Aorta (tissue), 5 donors: ENCODE data around the gene PEAR1. TPM values are rescaled to one million over a fixed set of nuclear protein-coding genes. Genes with fewer than 3 reads are reported as not detected.

Experiments used
- ATAC-seq: fragments of 200-7000 bp; cut with Tn5 transposase; one replicate; pipeline ENCODE4 v1.9.1; 2022; ENCODE audit warnings: moderate library complexity; ENCODE audit not compliant: low FRiP score
- DNase-seq, 2 donors: peaks; one replicate each; pipeline ENCODE4 v3.0.0-alpha.2; 2020
- H3K27ac ChIP-seq, 2 donors: one replicate each; pipeline ENCODE4 v1.5.1; 2013; ENCODE audit warnings: low read length in 2 of 2, mild to moderate bottlenecking in 2 of 2, moderate library complexity in 2 of 2, control low read depth in 1 of 2, inconsistent platforms in 1 of 2, low read depth in 1 of 2
- H3K27me3 ChIP-seq, 2 donors: one replicate each; pipeline ENCODE4 v1.6.1; 2013; ENCODE audit warnings: control low read depth in 1 of 2, low read length in 1 of 2, mild to moderate bottlenecking in 1 of 2, moderate library complexity in 1 of 2; ENCODE audit not compliant: insufficient read depth in 2 of 2, control insufficient read depth in 1 of 2
- H3K36me3 ChIP-seq, 2 donors: one replicate each; pipeline ENCODE4 v1.6.1; 2013; ENCODE audit warnings: control low read depth in 1 of 2, low read length in 1 of 2, mild to moderate bottlenecking in 1 of 2; ENCODE audit not compliant: insufficient read depth in 2 of 2, control insufficient read depth in 1 of 2
- H3K4me1 ChIP-seq, 2 donors: one replicate each; pipeline ENCODE4 v1.6.1; 2013; ENCODE audit warnings: low read length in 2 of 2, control low read depth in 1 of 2, mild to moderate bottlenecking in 1 of 2, moderate library complexity in 1 of 2; ENCODE audit not compliant: insufficient read depth in 2 of 2, control insufficient read depth in 1 of 2
- H3K4me3 ChIP-seq, 2 donors: one replicate each; pipeline ENCODE4 v1.5.1; 2013; ENCODE audit warnings: low read length in 2 of 2, control low read depth in 1 of 2, mild to moderate bottlenecking in 1 of 2
- H3K9me3 ChIP-seq: one replicate; pipeline ENCODE4 v1.6.1; 2013; ENCODE audit warnings: mild to moderate bottlenecking, low read length; ENCODE audit not compliant: control insufficient read depth
- WGBS, 2 donors: extraction: QIAGEN DNeasy Blood & Tissue Kit; methylation state at CpG; one replicate each; pipeline ENCODE4 v1.1.7; 2013; 5-methylcytosine and 5-hydroxymethylcytosine counted together
- intact Hi-C, 2 donors: fragments of 100-400 bp; cut with DNase I; formaldehyde crosslinking; loops; one replicate each; pipeline versions ENCODE4 v1.14.2 to v1.15.0; 2022
- polyA plus RNA-seq, 2 donors: library from polyadenylated mRNA; stranded (reverse); fragments of 200-250 nt; gene quantifications; one replicate each; pipeline ENCODE4 v1.2.3, GENCODE V29; 2013
- total RNA-seq, 2 donors: library from RNA; stranded (reverse); fragmentation: NEBNext Ultra II Directional; extraction: Animal tissue kit (Norgen Biotek cat#: 25700); gene quantifications; one replicate each; pipeline ENCODE4 v1.2.1, GENCODE V29; 2021
- donor health status: healthy with polysubstance abuse.
- donor health status: Bipolar disorder and iron deficiency.
- donor health status: DM: no; HTN: no; CAD: no.
- donor health status: DM: no; HTN: no; CAD: no.
- donor health status: DM: yes; HTN: yes; CAD: no.

PEAR1 gene
- total and polyA plus RNA-seq, 4 donors: 5.6 to 46.6 (median 25.1) TPM

DNA sequence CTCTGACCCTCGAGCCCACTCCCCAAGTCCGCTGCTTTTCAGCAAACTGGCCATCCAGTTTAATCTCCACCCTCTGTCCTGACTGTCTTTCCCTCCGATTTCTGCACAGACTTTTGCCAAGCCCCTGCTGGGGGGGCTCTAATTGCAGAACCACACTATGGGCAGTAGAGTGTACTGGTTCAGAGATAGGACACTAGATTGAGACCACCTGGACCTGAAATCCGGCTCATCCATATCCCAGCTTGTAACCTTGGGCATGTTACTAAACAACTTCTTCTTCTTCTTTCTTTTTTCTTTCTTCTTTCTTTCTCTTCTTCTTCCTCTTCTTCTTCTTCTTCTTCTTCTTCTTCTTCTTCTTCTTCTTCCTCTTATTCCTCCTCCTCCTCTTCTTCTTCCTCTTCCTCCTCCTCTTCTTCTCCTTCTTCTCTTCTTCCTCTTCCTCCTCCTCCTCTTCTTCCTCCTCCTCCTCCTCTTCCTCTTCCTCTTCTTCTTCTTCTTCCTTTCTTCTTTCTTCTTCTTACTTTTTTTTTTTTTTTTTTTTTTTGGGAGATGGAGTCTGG lies 34.6 kb downstream of the PEAR1 start:
- Histone ChIP-seq H3K4me1 (no peaks in the 10 kb centered on the region), H3K4me3 (no peak overlapping the region), H3K27ac (no peak overlapping the region), H3K36me3 (no peaks in the 10 kb centered on the region), H3K27me3 (peaks cover 0 to 2% of the 10 kb centered on the region in 2 donors), H3K9me3 (no peaks in the 10 kb centered on the region)
- no peak for DNase-seq
- intact Hi-C loops: loop anchor here in 1 of 2 donors (5.0 kb wide), 2 partner anchors 36 to 91 kb away; partner anchors contain the start of gene PEAR1
- no peak for ATAC-seq
- WGBS, 2 donors: 14 to 16% methylated on average over 4 of the region's 4 CpGs

DNA sequence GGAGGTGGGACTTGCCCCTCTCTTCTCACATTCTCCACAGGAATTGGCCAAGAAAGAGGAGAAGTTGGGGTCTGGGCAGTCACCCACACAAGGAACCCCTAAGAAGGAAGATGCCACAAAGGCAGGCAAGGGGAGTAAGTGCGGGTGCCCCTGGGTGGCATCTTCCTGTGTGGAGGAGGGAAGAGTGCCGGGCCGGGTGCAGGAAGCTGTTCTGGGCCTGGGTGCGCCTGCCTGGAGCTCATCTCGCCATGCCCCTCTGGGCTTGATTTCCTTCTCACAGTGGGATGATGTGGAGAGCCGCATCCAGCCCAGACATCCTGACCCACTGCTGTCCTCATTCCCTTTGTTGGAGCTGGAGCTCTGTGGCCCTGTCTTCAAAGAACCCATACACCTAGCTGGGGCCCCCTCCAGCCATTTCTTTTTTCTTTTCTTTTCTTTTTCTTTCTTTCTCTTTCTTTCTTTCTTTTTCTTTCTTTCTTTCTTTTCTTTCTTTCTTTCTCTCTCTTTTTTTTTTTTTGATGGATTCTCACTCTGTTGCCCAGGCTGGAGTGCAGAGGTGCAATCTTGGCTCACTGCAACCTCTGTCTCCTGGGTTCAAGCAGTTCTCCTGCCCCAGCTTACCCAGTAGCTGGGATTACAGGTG lies 36.2 kb downstream of the PEAR1 start:
- DNase-seq (peak in 1 of 2 donors; percentile 55), ATAC-seq (no peak)
- H3K27ac ChIP-seq: no peak overlapping the region
- no peaks in the 10 kb centered on the region for H3K9me3 ChIP-seq
- H3K36me3 ChIP-seq: no peaks in the 10 kb centered on the region
- H3K4me1 ChIP-seq: no peaks in the 10 kb centered on the region
- intact Hi-C loops: loop anchor here in 1 of 2 donors (5.0 kb wide), 2 partner anchors 37 to 92 kb away; partner anchors contain the start of gene PEAR1
- no peak overlapping the region for H3K4me3 ChIP-seq
- H3K27me3 ChIP-seq: peaks cover 0 to 2% of the 10 kb centered on the region in 2 donors
- WGBS, 2 donors: 55 to 68% methylated on average over 6 of the region's 6 CpGs

GRCh38 chr1:156930483-156930882 lies 37.0 kb downstream of the PEAR1 start:
- WGBS, 2 donors: 35 to 44% methylated on average over 4 of the region's 4 CpGs
- DNase-seq (peak in 1 of 2 donors; percentile 21), ATAC-seq (no peak)
- no peaks in the 10 kb centered on the region for H3K4me1 ChIP-seq
- intact Hi-C loops: no loop called here
- H3K27me3 ChIP-seq: no peaks in the 10 kb centered on the region
- H3K27ac ChIP-seq: no peak overlapping the region
- H3K9me3 ChIP-seq: no peaks in the 10 kb centered on the region
- H3K4me3 ChIP-seq: no peak overlapping the region
- no peaks in the 10 kb centered on the region for H3K36me3 ChIP-seq

GRCh38 chr1:156931211-156931952 lies 37.9 kb downstream of the PEAR1 start:
- intact Hi-C loops: no loop called here
- H3K27ac ChIP-seq: no peak overlapping the region
- H3K4me1 ChIP-seq: no peaks in the 10 kb centered on the region
- H3K36me3 ChIP-seq: no peaks in the 10 kb centered on the region
- no peak overlapping the region for H3K4me3 ChIP-seq
- no peaks in the 10 kb centered on the region for H3K9me3 ChIP-seq
- ATAC-seq (no peak), DNase-seq (peak; percentile 32 to 44)
- H3K27me3 ChIP-seq: no peaks in the 10 kb centered on the region
- 51 to 56% methylated on average over 11 of the region's 11 CpGs for WGBS, 2 donors

DNA sequence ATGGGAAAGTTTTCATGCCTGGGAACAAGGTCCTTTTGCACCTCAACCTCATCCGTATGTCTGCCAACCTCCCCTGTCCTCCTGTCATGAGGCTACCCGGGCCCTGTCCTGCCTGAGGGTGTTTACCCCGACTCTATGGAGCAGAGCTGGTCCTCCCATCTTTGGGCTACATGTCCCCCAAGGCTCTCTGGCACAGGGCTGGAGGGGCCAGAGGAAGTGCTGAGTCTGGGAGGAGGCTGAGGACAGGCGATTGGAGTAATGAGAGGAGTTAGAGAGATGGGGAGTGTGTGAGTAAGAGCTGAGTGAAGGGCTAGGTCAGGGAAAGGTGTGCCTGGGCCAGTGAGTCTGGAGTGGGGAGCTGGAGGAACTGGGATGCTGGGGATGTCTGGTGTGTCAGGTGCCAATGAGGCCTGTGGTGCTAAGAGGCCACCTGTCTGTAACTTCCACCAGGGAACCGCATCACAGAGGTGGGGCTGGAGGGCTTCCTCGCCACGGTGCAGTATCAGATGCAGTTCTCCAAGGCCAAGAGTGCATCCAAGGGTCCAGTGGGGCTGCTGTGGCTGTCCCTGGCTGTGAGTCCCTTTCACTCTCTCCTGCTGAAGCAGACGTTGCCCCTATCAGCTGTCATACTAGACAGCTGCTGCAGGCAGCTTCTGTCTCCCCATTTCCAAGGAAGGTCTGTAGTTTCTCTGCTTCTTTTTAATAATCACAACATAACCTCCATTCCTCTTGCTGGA lies 38.6 kb downstream of the PEAR1 start:
- peak; percentile 41 to 57 for DNase-seq
- Histone ChIP-seq H3K4me1 (no peaks in the 10 kb centered on the region), H3K27ac (no peak overlapping the region), H3K27me3 (no peaks in the 10 kb centered on the region), H3K36me3 (no peaks in the 10 kb centered on the region), H3K9me3 (no peaks in the 10 kb centered on the region), H3K4me3 (no peak overlapping the region)
- 49 to 57% methylated on average over 8 of the region's 8 CpGs for whole genome bisulfite sequencing, 2 donors
- no peak for ATAC-seq
- intact Hi-C loops: no loop called here

GRCh38 chr1:156933136-156933535 lies 39.6 kb downstream of the PEAR1 start:
- no peak overlapping the region for H3K4me3 ChIP-seq
- no peak for ATAC-seq
- H3K27ac ChIP-seq: no peak overlapping the region
- 72% methylated on average over 6 of the region's 6 CpGs for WGBS, 2 donors
- no peaks in the 10 kb centered on the region for H3K9me3 ChIP-seq
- H3K4me1 ChIP-seq: no peaks in the 10 kb centered on the region
- H3K36me3 ChIP-seq: no peaks in the 10 kb centered on the region
- intact Hi-C loops: no loop called here
- DNase-seq: peak in 1 of 2 donors; percentile 49
- H3K27me3 ChIP-seq: no peaks in the 10 kb centered on the region

GRCh38 chr1:156935505-156936128 lies 42.1 kb downstream of the PEAR1 start:
- intact Hi-C loops: no loop called here
- WGBS, 2 donors: 80 to 82% methylated on average over 17 of the region's 17 CpGs
- H3K27ac ChIP-seq: no peak overlapping the region
- H3K4me1 ChIP-seq: no peaks in the 10 kb centered on the region
- no peaks in the 10 kb centered on the region for H3K36me3 ChIP-seq
- ATAC-seq (no peak), DNase-seq (peak; percentile 15 to 55)
- no peak overlapping the region for H3K4me3 ChIP-seq
- H3K27me3 ChIP-seq: no peaks in the 10 kb centered on the region
- H3K9me3 ChIP-seq: no peaks in the 10 kb centered on the region

- H3K9me3 ChIP-seq: no peaks in the 10 kb centered on the region
- DNase-seq (peak; percentile 26 to 33), ATAC-seq (no peak)
- H3K36me3 ChIP-seq: no peaks in the 10 kb centered on the region
- no peak overlapping the region for H3K27ac ChIP-seq
- H3K27me3 ChIP-seq: no peaks in the 10 kb centered on the region
- H3K4me1 ChIP-seq: no peaks in the 10 kb centered on the region
- WGBS, 2 donors: 91% methylated on average over 5 of the region's 5 CpGs
- intact Hi-C loops: no loop called here
- H3K4me3 ChIP-seq: no peak overlapping the region
These were observed 42.7 kb downstream of the PEAR1 start for GRCh38 chr1:156936191-156936590.
